ENCODE results near the gene KANK2.

DNA sequence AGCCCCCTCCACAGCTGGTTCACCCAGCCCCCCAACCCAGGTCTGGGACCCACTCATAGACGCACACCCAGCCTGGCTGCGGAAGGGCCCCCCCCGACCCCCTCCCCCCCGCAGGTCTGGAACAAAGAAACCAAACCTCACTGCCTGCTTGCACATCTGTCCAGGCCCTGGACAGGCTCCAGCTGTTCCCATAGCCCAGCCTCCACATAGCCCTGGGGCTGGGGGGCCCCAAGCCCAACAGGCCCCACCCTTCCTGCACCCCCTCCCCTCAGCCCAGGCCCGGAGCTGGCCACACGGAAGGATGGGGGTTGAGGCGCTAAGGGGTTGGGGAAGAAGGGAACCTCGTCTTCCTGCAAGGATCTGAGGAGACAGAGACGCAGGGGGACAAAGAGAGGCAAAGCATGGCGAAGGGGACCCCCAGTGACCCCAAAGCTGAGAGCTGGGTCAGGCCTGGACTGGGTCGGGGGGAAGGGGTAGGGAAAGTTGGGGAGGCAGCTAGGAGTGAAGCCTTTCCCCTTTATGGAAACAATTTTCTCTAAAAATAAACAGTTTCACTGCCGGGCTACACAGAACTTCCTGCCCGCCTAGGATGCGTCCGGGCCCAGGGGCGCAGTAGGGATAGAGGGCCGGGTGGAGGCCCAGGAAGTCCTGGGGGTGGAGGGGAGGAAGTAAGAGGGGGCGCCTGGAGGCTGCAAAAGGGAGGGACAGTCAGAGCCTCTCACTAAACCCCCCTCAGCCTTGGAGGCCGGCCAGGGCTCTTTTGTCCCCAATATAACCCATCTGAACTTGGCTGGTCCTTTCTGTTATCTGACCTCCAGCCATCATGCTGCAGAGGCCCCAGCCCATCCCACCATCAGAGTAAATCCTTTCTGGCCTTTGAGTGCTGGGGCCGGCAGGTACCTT is 2.4 kb downstream of the KANK2 start:
- TF ChIP-seq IRF4 (IDR thresholded peaks at IDR 0.05; ENCODE audit: low read depth, low read length) = no peak
- TF ChIP-seq, protein P1, sequence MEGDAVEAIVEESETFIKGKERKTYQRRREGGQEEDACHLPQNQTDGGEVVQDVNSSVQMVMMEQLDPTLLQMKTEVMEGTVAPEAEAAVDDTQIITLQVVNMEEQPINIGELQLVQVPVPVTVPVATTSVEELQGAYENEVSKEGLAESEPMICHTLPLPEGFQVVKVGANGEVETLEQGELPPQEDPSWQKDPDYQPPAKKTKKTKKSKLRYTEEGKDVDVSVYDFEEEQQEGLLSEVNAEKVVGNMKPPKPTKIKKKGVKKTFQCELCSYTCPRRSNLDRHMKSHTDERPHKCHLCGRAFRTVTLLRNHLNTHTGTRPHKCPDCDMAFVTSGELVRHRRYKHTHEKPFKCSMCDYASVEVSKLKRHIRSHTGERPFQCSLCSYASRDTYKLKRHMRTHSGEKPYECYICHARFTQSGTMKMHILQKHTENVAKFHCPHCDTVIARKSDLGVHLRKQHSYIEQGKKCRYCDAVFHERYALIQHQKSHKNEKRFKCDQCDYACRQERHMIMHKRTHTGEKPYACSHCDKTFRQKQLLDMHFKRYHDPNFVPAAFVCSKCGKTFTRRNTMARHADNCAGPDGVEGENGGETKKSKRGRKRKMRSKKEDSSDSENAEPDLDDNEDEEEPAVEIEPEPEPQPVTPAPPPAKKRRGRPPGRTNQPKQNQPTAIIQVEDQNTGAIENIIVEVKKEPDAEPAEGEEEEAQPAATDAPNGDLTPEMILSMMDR (IDR thresholded peaks at IDR 0.05 in 2 of 3, conservative IDR thresholded peaks at IDR 0.05 in 1 of 3; ENCODE audit: control insufficient read depth in 2 of 3, extremely low read depth in 1 of 3, insufficient read depth in 1 of 3, low read depth in 3 of 3, low read length in 3 of 3) = no peak
- no peak for TF ChIP-seq SRF (IDR thresholded peaks at IDR 0.05; ENCODE audit: low read depth in 2 of 2, low read length in 2 of 2)
- no peak for TF ChIP-seq USF2 (IDR thresholded peaks at IDR 0.05; ENCODE audit: borderline replicate concordance, low read depth, low read length)
- no peak for TF ChIP-seq POLR2A (IDR thresholded peaks at IDR 0.05; ENCODE audit: low read depth, low read length)
- TF ChIP-seq GABPA (IDR thresholded peaks at IDR 0.05; ENCODE audit: low read depth) = no peak; the same call in 1 of the 2 replicates
- TF ChIP-seq MAX (IDR thresholded peaks at IDR 0.05; ENCODE audit: low read depth, low read length) = no peak
- no peak for TF ChIP-seq POLR2AphosphoS5 (IDR thresholded peaks at IDR 0.05; ENCODE audit: low read length)
- TF ChIP-seq CBX3 (IDR thresholded peaks at IDR 0.05; ENCODE audit: borderline replicate concordance, low read depth) = no peak

Data from GM12878 (cell line).